HG03280 (cell line): ENCODE data around the gene APBB3.
"Not testable (repeated sequence)": the region's sequence is repeated elsewhere in the genome, so short reads cannot be mapped to it uniquely, and the experiment has no call there.

ENCODE experiments used
- ATAC-seq: cut with Tn5 transposase; IDR thresholded peaks from one replicate; pipeline ENCODE4 v1.9.1; 2021; ENCODE audit warnings: mild to moderate bottlenecking, moderate library complexity; ENCODE audit not compliant: unreplicated experiment

Gene APBB3

GRCh38 chr5:140564196-140565023, at the start of gene APBB3, which contains the start of gene SLC35A4:
Gene APBB3 (minus strand): TSS chr5:140564598. CDS start chr5:140564245, 353 bp downstream.
Gene SLC35A4 (plus strand): TSS chr5:140564828. CDS start chr5:140567170, 2,342 bp downstream.
- ATAC-seq: peak; percentile 89

GRCh38 chr5:140611020-140611521, 46.7 kb upstream of the APBB3 start:
- no peak for ATAC-seq

- ATAC-seq: no peak
These were observed 44.7 kb upstream of the APBB3 start for GRCh38 chr5:140609126-140609525.

- ATAC-seq: no peak
These were observed 44.3 kb upstream of the APBB3 start for GRCh38 chr5:140608722-140609121.

- no peak for ATAC-seq
These were observed 42.6 kb upstream of the APBB3 start for GRCh38 chr5:140607031-140607430.

- no peak for ATAC-seq
These were observed 41.5 kb upstream of the APBB3 start for GRCh38 chr5:140605879-140606278.

GRCh38 chr5:140603734-140604133, 39.3 kb upstream of the APBB3 start:
- ATAC-seq: no peak

- not testable (repeated sequence) for ATAC-seq
These were observed 39.0 kb upstream of the APBB3 start for GRCh38 chr5:140603446-140603698.

- ATAC-seq: no peak
These were observed 37.7 kb upstream of the APBB3 start for GRCh38 chr5:140602147-140602546.

GRCh38 chr5:140600096-140600495, 35.7 kb upstream of the APBB3 start:
- ATAC-seq: no peak

GRCh38 chr5:140598836-140599235, 34.4 kb upstream of the APBB3 start:
- no peak for ATAC-seq

GRCh38 chr5:140596321-140596741, 31.9 kb upstream of the APBB3 start:
- ATAC-seq: no peak

GRCh38 chr5:140595538-140596300, 31.3 kb upstream of the APBB3 start:
- ATAC-seq: no peak

GRCh38 chr5:140594169-140594568, 29.8 kb upstream of the APBB3 start:
- no peak for ATAC-seq

GRCh38 chr5:140593070-140593469, 28.7 kb upstream of the APBB3 start:
- not testable (repeated sequence) for ATAC-seq

GRCh38 chr5:140591747-140592372, 27.5 kb upstream of the APBB3 start:
- ATAC-seq: no peak

GRCh38 chr5:140590861-140591260, 26.5 kb upstream of the APBB3 start:
- no peak for ATAC-seq

GRCh38 chr5:140588311-140589070, 24.1 kb upstream of the APBB3 start:
- ATAC-seq: no peak

GRCh38 chr5:140587495-140587894, 23.1 kb upstream of the APBB3 start:
- ATAC-seq: no peak

GRCh38 chr5:140579188-140579747, 14.9 kb upstream of the APBB3 start:
- not testable (repeated sequence) for ATAC-seq
